ENCODE results near the gene COL13A1.

COL13A1 gene

DNA sequence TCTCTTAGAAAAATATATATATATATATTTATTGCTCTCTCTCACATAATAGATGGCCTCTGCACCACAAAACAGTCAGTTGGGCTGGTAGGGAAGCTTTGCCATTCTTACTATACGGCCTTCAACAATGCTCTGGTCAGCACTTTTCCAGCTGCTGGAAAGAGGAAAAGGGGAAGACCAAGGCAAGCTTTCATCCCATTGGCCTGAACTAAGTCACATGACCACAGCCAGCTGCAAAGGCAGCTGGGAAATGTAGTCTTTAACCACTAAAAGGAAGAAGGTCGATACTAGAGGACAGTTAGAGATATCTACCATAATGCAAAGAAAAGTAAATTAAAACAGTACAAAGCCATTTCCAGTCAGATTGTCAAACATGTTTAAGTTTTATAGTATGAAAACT, 192.6 kb downstream of the COL13A1 start:
- peak; percentile 85 for DNase-seq (ENCODE audit: extremely low spot score)
- ChIA-PET POLR2A (no interaction called here), CTCF (interaction anchor here (0.6 kb wide), 1 partner anchor 18 kb away, joined by 4 read pairs; no protein-coding TSS in a partner anchor)
- peak; percentile 48; the same call in 1 of the 2 replicates for TF ChIP-seq L3MBTL2 (conservative IDR thresholded peaks at IDR 0.05)
- TF ChIP-seq ARNT (IDR thresholded peaks at IDR 0.05) = no peak

DNA sequence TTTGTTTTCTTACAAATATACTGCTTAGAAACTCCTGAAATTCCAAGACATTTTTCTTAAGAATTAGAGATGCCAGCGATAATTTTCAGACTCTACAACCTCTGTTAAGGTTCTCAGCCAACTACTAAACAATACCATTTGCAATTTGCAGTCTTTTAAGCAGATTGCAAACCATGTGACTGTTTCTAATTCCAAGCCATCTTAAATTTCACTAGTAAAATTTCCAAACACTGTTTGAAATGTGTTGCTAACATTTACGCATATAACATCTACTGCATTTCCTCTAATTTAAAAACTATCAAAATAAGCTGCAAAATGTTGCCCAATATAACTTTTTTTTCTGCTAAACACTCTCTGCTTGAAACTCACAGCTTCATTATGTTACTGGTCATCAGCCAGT, 194.9 kb downstream of the COL13A1 start:
- POLR2A ChIA-PET = no interaction called here
- DNase-seq (ENCODE audit: extremely low spot score) = no peak
- TF ChIP-seq HDGF (IDR thresholded peaks at IDR 0.05; ENCODE audit: borderline replicate concordance) (no peak), ZNF384 (IDR thresholded peaks at IDR 0.05) (no peak), ARNT (IDR thresholded peaks at IDR 0.05) (no peak), FOXM1 (IDR thresholded peaks at IDR 0.05; ENCODE audit: borderline replicate concordance) (no peak), SUZ12 (IDR thresholded peaks at IDR 0.05) (no peak), TARDBP (IDR thresholded peaks at IDR 0.05) (no peak), FOXA1 (IDR thresholded peaks at IDR 0.05) (no peak), FOXK2 (IDR thresholded peaks at IDR 0.05) (no peak), SP1 (IDR thresholded peaks at IDR 0.05) (no peak), CTBP1 (IDR thresholded peaks at IDR 0.05; ENCODE audit: borderline replicate concordance) (no peak), ELF4 (IDR thresholded peaks at IDR 0.05) (no peak), BHLHE40 (IDR thresholded peaks at IDR 0.05; ENCODE audit: borderline replicate concordance) (no peak), LEF1 (IDR thresholded peaks at IDR 0.05; ENCODE audit: borderline replicate concordance) (no peak), NFRKB (IDR thresholded peaks at IDR 0.05) (no peak), L3MBTL2 (conservative IDR thresholded peaks at IDR 0.05) (no peak)
- TF ChIP-seq, protein P1, sequence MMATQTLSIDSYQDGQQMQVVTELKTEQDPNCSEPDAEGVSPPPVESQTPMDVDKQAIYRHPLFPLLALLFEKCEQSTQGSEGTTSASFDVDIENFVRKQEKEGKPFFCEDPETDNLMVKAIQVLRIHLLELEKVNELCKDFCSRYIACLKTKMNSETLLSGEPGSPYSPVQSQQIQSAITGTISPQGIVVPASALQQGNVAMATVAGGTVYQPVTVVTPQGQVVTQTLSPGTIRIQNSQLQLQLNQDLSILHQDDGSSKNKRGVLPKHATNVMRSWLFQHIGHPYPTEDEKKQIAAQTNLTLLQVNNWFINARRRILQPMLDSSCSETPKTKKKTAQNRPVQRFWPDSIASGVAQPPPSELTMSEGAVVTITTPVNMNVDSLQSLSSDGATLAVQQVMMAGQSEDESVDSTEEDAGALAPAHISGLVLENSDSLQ (IDR thresholded peaks at IDR 0.05) = no peak
- CTCF ChIA-PET = interaction anchor here (0.7 kb wide), 1 partner anchor 10 kb away, joined by 3 read pairs; no protein-coding TSS in a partner anchor

DNA sequence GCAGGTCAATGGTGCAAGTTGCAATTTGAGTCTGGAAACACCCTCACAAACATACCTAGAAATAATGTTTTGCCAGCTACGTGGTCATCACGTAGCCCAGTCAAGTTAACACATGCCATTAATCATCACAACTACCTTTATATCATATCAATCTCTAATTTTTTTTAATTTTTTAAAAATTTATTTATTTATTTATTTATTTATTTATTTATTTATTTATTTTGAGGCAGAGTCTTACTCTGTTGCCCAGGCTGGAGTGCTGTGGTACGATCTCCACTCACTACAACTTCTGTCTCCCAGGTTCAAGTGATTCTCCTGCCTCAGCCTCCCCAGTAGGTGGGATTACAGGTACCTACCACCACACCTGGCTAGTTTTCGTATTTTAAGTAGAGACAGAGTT, 198.6 kb downstream of the COL13A1 start:
- ChIA-PET POLR2A (no interaction called here), CTCF (no interaction called here)
- no peak for DNase-seq (ENCODE audit: extremely low spot score)
- TF ChIP-seq, protein P1 (IDR thresholded peaks at IDR 0.05) = no peak
- TF ChIP-seq L3MBTL2 (conservative IDR thresholded peaks at IDR 0.05) = no peak
- no peak for TF ChIP-seq LEF1 (IDR thresholded peaks at IDR 0.05; ENCODE audit: borderline replicate concordance)
- no peak for TF ChIP-seq CTBP1 (IDR thresholded peaks at IDR 0.05; ENCODE audit: borderline replicate concordance)

DNA sequence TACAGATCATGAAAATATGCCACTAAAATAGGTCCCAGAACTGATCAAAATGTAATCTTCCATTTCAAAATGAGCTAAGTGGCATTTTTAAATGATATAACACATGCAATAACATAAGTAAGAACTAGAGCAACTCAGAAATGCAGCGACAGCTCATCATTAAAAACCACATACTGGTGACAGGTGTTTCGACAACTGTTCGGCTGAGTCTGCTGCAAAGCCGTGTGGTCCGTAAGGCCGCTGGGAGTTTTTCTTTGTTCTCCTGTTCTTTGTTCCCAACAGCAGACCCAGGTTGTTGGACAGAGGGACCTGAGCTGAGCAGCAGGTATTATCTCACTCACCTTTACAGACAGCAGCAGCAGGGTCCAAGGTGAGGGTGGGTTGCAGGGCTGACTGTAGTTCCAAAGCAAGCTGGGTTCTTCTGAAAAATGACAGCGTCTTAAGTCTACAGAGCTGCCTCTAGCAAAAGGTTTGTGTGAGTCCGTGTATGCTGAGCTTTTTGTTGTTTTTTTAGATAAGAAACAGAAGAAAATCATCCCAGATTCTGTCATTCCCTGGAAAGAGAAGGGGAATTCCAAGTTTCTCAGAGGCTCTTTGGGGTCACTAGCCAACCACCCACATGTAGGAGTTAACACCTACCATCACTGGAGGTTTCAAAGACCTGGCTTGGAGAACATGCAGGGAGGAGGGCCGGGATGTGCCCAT, 205.6 kb downstream of the COL13A1 start:
- no peak for DNase-seq (ENCODE audit: extremely low spot score)
- CTCF ChIA-PET = interaction anchor here (0.6 kb wide), 1 partner anchor 24 kb away, joined by 3 read pairs; no protein-coding TSS in a partner anchor
- TF ChIP-seq FOXA1 (IDR thresholded peaks at IDR 0.05) (no peak), HDGF (IDR thresholded peaks at IDR 0.05; ENCODE audit: borderline replicate concordance) (no peak), CTBP1 (IDR thresholded peaks at IDR 0.05; ENCODE audit: borderline replicate concordance) (no peak), ZNF384 (IDR thresholded peaks at IDR 0.05) (no peak), SUZ12 (IDR thresholded peaks at IDR 0.05) (no peak), FOXK2 (IDR thresholded peaks at IDR 0.05) (no peak), ELF4 (IDR thresholded peaks at IDR 0.05) (no peak), TARDBP (IDR thresholded peaks at IDR 0.05) (no peak), ARNT (IDR thresholded peaks at IDR 0.05) (no peak), SP1 (IDR thresholded peaks at IDR 0.05) (no peak), LEF1 (IDR thresholded peaks at IDR 0.05; ENCODE audit: borderline replicate concordance) (no peak), NFRKB (IDR thresholded peaks at IDR 0.05) (no peak), L3MBTL2 (conservative IDR thresholded peaks at IDR 0.05) (no peak), FOXM1 (IDR thresholded peaks at IDR 0.05; ENCODE audit: borderline replicate concordance) (no peak), BHLHE40 (IDR thresholded peaks at IDR 0.05; ENCODE audit: borderline replicate concordance) (no peak)
- TF ChIP-seq, protein P1 (IDR thresholded peaks at IDR 0.05) = no peak
- POLR2A ChIA-PET = no interaction called here

Measured in HEK293T (cell line).